SU-DHL-6 (cell line): ENCODE results near the gene KLHL29.

Source experiments
- EZH2phosphoT487 ChIP-seq: fragments of 200-600 bp; sonication (generic), shearing (Covaris generic); conservative IDR thresholded peaks from 2 replicates; pipeline ENCODE4 v1.6.1; 2018; ENCODE audit warnings: mild to moderate bottlenecking, antibody characterized with exemption, low read length, moderate library complexity, mixed read lengths
- TF ChIP-seq, protein P1 (sequence below): fragments of 200-600 bp; sonication (generic); IDR thresholded peaks from one replicate; pipeline ENCODE4 v1.5.1; 2017; ENCODE audit warnings: antibody characterized with exemption, mild to moderate bottlenecking, low read length, moderate library complexity; ENCODE audit not compliant: insufficient read depth, poor library complexity, severe bottlenecking

DNA sequence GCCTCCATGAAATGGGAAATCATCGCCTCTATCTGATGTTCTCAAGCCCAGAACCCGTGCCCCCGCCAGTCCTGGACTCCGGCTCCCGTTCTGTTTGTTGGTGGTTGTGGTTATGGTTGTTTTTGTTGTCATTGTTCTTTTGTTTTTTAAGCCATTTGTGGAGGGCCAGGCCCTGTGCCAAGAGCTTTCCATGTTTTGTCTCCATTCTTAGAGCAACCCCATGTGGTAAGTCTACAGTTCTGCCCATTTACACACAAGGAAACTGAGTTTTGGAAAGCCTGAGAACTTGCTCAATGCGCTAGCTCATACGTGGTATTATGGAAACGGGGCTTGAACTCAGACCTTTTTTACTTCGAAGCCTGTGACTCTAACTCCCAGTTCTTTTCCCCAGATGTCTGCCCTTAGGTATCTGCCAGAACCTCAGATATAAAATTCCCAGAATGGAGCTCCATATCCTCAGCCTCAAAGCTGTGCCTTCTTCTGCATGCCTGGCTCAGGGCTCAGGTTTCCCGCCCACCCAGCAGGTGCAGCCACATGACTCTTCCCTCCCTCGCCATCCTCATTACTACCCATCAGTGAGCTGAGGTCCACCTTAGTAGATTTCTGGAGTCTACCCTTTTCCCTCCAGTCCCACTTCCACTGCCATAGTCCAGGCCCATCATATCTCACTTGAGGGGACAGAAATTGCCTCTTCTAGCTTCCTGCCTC lies 194.1 kb downstream of the KLHL29 start:
- TF ChIP-seq, protein P1, sequence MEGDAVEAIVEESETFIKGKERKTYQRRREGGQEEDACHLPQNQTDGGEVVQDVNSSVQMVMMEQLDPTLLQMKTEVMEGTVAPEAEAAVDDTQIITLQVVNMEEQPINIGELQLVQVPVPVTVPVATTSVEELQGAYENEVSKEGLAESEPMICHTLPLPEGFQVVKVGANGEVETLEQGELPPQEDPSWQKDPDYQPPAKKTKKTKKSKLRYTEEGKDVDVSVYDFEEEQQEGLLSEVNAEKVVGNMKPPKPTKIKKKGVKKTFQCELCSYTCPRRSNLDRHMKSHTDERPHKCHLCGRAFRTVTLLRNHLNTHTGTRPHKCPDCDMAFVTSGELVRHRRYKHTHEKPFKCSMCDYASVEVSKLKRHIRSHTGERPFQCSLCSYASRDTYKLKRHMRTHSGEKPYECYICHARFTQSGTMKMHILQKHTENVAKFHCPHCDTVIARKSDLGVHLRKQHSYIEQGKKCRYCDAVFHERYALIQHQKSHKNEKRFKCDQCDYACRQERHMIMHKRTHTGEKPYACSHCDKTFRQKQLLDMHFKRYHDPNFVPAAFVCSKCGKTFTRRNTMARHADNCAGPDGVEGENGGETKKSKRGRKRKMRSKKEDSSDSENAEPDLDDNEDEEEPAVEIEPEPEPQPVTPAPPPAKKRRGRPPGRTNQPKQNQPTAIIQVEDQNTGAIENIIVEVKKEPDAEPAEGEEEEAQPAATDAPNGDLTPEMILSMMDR = no peak
- no peak for TF ChIP-seq EZH2phosphoT487
